WTC11 (cell line): ENCODE results near the gene CTDSP2.
A peak's percentile ranks its signal among the peaks of the same experiment; 100 is the strongest.

Experiments used
- ATF2 ChIP-seq: sonication (generic); formaldehyde crosslinking; IDR thresholded peaks from 2 replicates; pipeline ENCODE4 v1.8.1; 2022; ENCODE audit warnings: low read depth, missing genetic modification reagents, borderline replicate concordance
- FOXK1 ChIP-seq: sonication (generic); formaldehyde crosslinking; IDR thresholded peaks from 2 replicates; pipeline ENCODE4 v1.8.0; 2022; ENCODE audit warnings: mild to moderate bottlenecking, moderate library complexity, missing genetic modification reagents
- GABPB1 ChIP-seq: sonication (generic); formaldehyde crosslinking; IDR thresholded peaks from 2 replicates; pipeline ENCODE4 v1.8.1; 2023; ENCODE audit warnings: mild to moderate bottlenecking, missing genetic modification reagents
- IRF1 ChIP-seq: sonication (generic); formaldehyde crosslinking; IDR thresholded peaks from 2 replicates; pipeline ENCODE4 v1.8.0; 2023; ENCODE audit warnings: missing genetic modification reagents
- NR1H2 ChIP-seq: sonication (generic); formaldehyde crosslinking; IDR thresholded peaks from 2 replicates; pipeline ENCODE4 v1.9.0; 2021; ENCODE audit warnings: mild to moderate bottlenecking, moderate library complexity, missing genetic modification reagents
- NR2C2 ChIP-seq: sonication (generic); formaldehyde crosslinking; IDR thresholded peaks from 2 replicates; pipeline ENCODE4 v1.8.0; 2022; ENCODE audit warnings: mild to moderate bottlenecking, missing genetic modification reagents
- PRRX2 ChIP-seq: fragments of 250-450 bp; sonication (Bioruptor Pico); IDR thresholded peaks from 2 replicates; pipeline ENCODE4 v1.8.0; 2021; ENCODE audit warnings: mild to moderate bottlenecking
- TCF7 ChIP-seq: sonication (generic); formaldehyde crosslinking; IDR thresholded peaks from 2 replicates; pipeline ENCODE4 v1.8.0; 2022; ENCODE audit warnings: mild to moderate bottlenecking, low read depth, missing genetic modification reagents, moderate library complexity
- ZNF121 ChIP-seq: sonication (generic); formaldehyde crosslinking; IDR thresholded peaks from 2 replicates; pipeline ENCODE4 v1.8.0; 2023; ENCODE audit warnings: missing genetic modification reagents
- ZNF138 ChIP-seq: sonication (generic); formaldehyde crosslinking; conservative IDR thresholded peaks from 2 replicates; pipeline ENCODE4 v1.8.1; 2022; ENCODE audit warnings: mild to moderate bottlenecking, moderate library complexity, missing genetic modification reagents
- ZNF396 ChIP-seq: fragments of 250-450 bp; sonication (Bioruptor Pico); IDR thresholded peaks from 2 replicates; pipeline ENCODE4 v1.8.0; 2021; ENCODE audit warnings: mild to moderate bottlenecking, moderate library complexity, borderline replicate concordance
- ZSCAN18 ChIP-seq: fragments of 250-450 bp; sonication (Bioruptor Pico); IDR thresholded peaks from 2 replicates; pipeline ENCODE4 v2.1.2; 2022; ENCODE audit warnings: mild to moderate bottlenecking, moderate library complexity
- TF ChIP-seq, protein P1 (sequence below): fragments of 200-600 bp; IDR thresholded peaks from 2 replicates; pipeline ENCODE4 v1.8.0; 2022; ENCODE audit warnings: antibody characterized with exemption
- TF ChIP-seq, protein P2 (sequence below): sonication (generic); formaldehyde crosslinking; IDR thresholded peaks from 2 replicates; pipeline ENCODE4 v1.8.0; 2022; ENCODE audit warnings: mild to moderate bottlenecking, missing genetic modification reagents

DNA sequence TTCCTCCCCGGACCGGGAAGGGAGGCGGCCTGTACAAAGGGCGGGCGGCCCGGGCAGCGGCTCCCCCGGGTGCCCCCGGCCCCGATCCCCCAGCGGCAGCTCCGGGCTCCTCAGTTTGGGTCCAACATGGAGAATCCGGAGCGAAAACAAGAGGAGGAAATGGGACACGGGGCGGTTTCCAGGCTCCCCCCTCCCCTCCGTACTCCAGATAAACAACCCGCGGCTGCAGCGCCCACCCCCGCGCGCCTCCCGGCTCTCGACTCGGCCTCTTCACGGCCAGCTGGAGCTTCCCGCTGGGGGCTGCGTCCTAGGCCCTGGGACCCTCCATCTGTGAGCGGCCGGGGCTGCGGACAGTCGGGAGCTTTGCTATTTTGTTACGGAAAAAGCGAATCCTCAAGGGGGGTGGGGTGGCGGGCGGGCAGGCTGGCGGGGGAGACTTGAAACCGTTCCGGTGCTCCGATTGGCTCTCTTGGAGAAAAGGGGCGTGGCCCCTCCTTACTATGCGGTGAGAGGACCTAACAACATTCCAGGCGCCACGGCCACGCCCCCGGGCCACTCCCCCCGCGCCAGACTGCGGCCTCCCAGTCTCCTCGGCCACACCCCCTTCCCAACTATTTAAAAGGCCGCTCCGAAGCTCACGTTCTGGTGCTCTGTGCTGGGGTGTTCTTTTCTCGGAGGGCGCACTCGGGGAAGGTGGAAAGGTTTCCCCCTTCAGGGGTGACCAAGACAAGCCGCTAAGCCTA is at the start of gene CTDSP2:
- no peak for TF ChIP-seq NR1H2 (CRISPR knock-in tag)
- TF ChIP-seq, protein P1, sequence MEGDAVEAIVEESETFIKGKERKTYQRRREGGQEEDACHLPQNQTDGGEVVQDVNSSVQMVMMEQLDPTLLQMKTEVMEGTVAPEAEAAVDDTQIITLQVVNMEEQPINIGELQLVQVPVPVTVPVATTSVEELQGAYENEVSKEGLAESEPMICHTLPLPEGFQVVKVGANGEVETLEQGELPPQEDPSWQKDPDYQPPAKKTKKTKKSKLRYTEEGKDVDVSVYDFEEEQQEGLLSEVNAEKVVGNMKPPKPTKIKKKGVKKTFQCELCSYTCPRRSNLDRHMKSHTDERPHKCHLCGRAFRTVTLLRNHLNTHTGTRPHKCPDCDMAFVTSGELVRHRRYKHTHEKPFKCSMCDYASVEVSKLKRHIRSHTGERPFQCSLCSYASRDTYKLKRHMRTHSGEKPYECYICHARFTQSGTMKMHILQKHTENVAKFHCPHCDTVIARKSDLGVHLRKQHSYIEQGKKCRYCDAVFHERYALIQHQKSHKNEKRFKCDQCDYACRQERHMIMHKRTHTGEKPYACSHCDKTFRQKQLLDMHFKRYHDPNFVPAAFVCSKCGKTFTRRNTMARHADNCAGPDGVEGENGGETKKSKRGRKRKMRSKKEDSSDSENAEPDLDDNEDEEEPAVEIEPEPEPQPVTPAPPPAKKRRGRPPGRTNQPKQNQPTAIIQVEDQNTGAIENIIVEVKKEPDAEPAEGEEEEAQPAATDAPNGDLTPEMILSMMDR: no peak
- TF ChIP-seq ZNF138 (CRISPR knock-in tag): no peak
- TF ChIP-seq, protein P2, sequence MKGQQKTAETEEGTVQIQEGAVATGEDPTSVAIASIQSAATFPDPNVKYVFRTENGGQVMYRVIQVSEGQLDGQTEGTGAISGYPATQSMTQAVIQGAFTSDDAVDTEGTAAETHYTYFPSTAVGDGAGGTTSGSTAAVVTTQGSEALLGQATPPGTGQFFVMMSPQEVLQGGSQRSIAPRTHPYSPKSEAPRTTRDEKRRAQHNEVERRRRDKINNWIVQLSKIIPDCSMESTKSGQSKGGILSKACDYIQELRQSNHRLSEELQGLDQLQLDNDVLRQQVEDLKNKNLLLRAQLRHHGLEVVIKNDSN (CRISPR knock-in tag): no peak
- TF ChIP-seq ZSCAN18 (CRISPR knock-in tag): no peak
- no peak for TF ChIP-seq ZNF121 (CRISPR knock-in tag)
- no peak for TF ChIP-seq NR2C2 (CRISPR knock-in tag)
- no peak for TF ChIP-seq IRF1
- no peak for TF ChIP-seq PRRX2
- TF ChIP-seq TCF7 (CRISPR knock-in tag): no peak
- TF ChIP-seq FOXK1 (CRISPR knock-in tag): peak; percentile 89
- TF ChIP-seq ATF2 (CRISPR knock-in tag): no peak
- TF ChIP-seq ZNF396: no peak
- no peak for TF ChIP-seq GABPB1
